Measurements from ENCODE around the gene EGF.

GRCh38 chr4:109998867-109999584 lies 86.3 kb downstream of the EGF start:
- TF ChIP-seq, protein P1, sequence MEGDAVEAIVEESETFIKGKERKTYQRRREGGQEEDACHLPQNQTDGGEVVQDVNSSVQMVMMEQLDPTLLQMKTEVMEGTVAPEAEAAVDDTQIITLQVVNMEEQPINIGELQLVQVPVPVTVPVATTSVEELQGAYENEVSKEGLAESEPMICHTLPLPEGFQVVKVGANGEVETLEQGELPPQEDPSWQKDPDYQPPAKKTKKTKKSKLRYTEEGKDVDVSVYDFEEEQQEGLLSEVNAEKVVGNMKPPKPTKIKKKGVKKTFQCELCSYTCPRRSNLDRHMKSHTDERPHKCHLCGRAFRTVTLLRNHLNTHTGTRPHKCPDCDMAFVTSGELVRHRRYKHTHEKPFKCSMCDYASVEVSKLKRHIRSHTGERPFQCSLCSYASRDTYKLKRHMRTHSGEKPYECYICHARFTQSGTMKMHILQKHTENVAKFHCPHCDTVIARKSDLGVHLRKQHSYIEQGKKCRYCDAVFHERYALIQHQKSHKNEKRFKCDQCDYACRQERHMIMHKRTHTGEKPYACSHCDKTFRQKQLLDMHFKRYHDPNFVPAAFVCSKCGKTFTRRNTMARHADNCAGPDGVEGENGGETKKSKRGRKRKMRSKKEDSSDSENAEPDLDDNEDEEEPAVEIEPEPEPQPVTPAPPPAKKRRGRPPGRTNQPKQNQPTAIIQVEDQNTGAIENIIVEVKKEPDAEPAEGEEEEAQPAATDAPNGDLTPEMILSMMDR (IDR thresholded peaks at IDR 0.05 in 8 of 11, conservative IDR thresholded peaks at IDR 0.05 in 3 of 11), result peak; percentile 43 to 74 (median 59)
- TF ChIP-seq POLR2A (IDR thresholded peaks at IDR 0.05), result no peak
